Stimulated activated CD4-positive, alpha-beta T cell treated with anti-CD3 and anti-CD28 coated beads, Interleukin-1b, Interleukin-23, amount 100 ng/mL, for 4 hours (primary cell): Measurements from ENCODE around the gene OTOL1.

Experiments
- DNase-seq, 2 donors: peaks; one replicate each; pipeline ENCODE4 v3.0.0-alpha.2; 2020; ENCODE audit warnings: low read depth in 2 of 2

Gene OTOL1

DNA sequence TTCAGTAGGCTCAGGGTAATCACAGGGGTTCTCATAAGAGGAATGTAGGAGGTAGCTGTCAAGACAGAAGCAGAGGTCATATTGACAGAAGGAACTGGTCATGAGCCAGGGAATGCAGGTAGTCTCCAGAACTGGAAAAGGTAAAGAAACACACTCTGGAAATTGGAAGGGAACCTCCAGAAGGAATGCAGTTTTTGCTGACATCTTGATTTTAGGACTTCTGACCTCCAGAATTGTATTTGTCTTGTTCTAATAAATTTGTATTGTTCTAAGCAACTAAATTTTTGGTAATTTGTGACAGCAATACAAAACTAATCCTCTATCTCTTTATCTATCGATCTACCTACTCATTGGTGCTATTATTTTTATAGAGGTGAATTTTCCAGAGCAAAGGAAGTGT is 49.2 kb downstream of the OTOL1 start:
- DNase-seq = no peak

DNA sequence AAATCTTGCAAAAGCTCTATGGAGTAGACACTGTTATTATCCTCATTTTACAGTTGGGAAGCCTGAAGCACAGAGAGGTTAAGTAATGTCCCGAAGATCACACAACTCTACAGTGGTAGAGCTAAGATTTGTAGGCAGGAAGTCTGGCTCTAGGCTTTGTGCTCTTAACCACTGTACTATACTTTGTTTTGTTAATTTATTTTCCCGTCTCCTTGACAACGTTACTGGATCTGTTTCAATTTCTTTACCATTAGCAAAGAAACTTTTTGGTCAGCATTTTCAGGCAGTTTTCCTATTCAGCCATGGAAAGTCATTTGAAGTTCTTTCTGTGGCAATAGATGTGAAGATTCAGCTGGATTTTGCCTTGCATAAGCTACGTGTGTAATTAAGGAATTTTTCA is 51.7 kb downstream of the OTOL1 start:
- DNase-seq = no peak

DNA sequence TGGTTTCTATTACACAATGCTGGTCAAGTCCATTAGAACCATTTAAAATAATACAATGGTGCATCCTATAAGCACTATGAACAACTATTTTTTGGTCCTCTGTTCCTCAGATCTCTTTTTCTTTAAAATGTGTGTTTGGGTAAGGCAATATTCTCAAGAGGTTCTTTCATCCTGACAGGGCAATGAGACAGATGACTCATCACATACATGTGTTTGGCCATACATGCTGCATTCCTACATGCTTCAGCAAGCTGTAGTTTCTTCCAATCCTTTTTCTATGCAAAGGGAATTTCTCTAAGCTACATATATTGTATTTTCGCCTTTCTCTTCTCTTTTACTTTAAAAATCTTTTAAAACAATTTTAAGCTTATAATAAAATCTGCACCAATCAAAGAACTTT is 52.7 kb downstream of the OTOL1 start:
- no peak for DNase-seq

DNA sequence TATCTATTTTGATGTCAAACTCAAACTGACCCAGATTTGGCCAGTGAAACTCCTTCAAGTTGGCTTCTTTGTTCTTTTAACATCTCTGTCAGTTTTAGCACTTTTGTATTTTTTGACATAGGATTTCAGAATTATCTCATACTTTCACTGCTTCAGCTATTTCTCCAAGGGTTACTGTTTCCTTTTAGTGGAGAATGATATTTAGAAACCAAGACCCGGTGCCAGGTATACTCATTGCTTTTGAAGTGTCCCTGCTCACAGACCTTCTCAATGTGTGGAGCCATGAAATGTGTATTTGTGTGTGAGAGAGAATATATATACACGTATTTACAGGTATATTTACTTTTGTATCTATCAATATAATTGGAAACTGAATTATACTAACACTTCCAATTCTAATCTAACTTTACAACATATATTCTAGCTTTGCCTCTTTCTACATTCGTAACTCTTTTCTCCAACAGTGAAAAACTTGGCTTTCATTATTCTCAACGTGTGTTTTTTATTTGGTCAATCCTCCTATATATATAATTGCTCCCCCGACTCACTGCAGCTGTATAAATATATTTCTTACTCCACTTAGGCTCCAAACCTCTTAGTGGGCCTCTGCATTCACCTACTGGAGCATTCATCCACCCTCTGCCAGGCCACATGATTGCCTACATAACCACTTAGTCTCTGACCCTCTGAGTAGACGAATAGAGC is 54.0 kb downstream of the OTOL1 start:
- no peak for DNase-seq

DNA sequence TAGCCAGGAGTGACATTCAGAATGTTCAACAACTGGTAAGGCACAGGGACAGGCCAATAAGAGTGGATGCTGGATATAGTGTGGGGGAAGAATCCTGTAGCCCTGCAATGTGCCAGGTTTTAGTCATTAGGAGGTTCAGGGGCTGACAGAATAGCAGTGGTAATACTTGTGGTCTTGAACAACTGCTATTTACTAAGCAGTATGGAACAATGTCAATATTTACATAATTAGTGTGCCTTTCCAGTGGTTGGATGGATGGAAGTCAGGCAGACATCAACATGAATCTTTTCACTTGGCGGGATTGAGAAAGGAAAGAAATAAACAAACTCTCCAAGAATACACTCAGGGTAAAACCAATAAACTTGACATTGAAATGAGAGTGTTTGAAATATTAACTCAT is 55.1 kb downstream of the OTOL1 start:
- DNase-seq = no peak

DNA sequence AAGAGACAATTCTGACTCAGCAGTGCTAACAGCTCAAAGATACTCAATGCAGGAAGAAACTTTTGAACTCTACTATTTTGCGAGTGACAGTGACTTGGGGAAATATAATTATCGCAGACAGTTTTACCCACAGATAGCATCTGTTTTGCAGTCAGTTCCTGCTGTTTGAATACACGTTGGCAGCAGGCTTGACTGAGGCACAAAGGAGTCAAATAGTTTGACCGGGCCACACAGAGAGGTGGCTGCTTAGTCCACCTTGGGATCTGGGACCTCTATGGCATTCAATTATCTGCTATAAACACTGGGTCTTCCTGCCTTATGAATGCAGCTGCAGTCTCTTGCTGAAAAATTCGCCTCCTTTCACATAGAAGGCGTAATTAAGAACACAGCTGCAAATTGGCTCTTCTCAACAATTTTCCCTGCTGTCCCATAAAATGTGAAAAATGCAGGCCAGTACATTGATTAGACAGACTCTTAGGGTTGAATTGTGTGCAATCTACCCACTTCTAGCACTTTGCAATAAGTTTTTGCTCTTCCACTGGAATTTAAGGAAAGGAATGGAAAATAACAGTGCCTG is 56.5 kb downstream of the OTOL1 start:
- no peak for DNase-seq
